Chondrocyte (in vitro differentiated cells): ENCODE measurements around the gene CCL11. TPM values are rescaled to one million over a fixed set of nuclear protein-coding genes. Genes with fewer than 3 reads are reported as not detected.

ENCODE experiments used
- DNase-seq: peaks from one replicate; pipeline ENCODE4 v3.0.0; 2021; ENCODE audit warnings: mixed read lengths, low spot score
- H3K27ac Mint-ChIP-seq: one replicate; pipeline ENCODE4 v1.8.0; 2021; ENCODE audit warnings: mild to moderate bottlenecking, moderate library complexity, mixed read lengths; ENCODE audit not compliant: unreplicated experiment
- H3K27me3 Mint-ChIP-seq: 2 replicates; pipeline ENCODE4 v1.8.0; 2021; ENCODE audit warnings: low read depth, mixed read lengths
- H3K36me3 Mint-ChIP-seq: 2 replicates; pipeline ENCODE4 v1.8.0; 2021; ENCODE audit warnings: low read depth, mixed read lengths
- H3K4me1 Mint-ChIP-seq: 2 replicates; pipeline ENCODE4 v1.8.0; 2021; ENCODE audit warnings: low read depth, mild to moderate bottlenecking, mixed read lengths
- H3K4me3 Mint-ChIP-seq: one replicate; pipeline ENCODE4 v1.8.0; 2021; ENCODE audit warnings: mild to moderate bottlenecking, moderate library complexity, mixed read lengths; ENCODE audit not compliant: unreplicated experiment
- H3K9me3 Mint-ChIP-seq: 2 replicates; pipeline ENCODE4 v1.8.0; 2021; ENCODE audit warnings: low read depth, mixed read lengths
- CTCF ChIP-seq: fragments of 200-600 bp; sonication (generic); IDR thresholded peaks from 2 replicates; pipeline ENCODE4 v1.5.0; 2021; ENCODE audit warnings: antibody characterized with exemption, mild to moderate bottlenecking, moderate library complexity
- total RNA-seq: library from RNA; stranded (reverse); gene quantifications from 3 replicates; pipeline ENCODE4 v1.2.1, GENCODE V29; 2021

CCL11 gene
- total RNA-seq, 1 donor from 2014 or later: not detected

DNA sequence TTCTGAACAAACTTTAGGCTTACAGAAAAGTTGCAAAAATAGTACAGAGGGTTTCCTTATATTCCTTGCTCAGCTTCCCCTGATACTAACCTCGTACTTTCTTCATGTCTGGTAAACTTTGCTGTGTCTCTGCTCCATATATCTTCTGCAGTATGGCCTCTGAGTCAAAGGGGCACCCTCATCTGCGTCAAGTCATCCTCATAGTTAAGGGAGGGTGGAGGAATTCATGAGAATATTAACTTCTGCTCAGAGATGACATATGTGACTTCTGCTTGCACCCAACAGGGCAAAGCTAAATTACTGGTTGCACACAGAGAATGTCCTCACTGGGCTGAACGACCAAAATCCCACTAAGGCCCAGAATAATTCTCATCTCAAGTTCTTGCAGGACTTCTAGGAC, 19.8 kb upstream of the CCL11 start:
- TF ChIP-seq CTCF: no peak
- no peaks in the 10 kb centered on the region for H3K4me1 Mint-ChIP-seq
- H3K36me3 Mint-ChIP-seq: no peaks in the 10 kb centered on the region
- H3K9me3 Mint-ChIP-seq: no peaks in the 10 kb centered on the region
- no peak for DNase-seq
- H3K4me3 Mint-ChIP-seq: no peak overlapping the region
- H3K27ac Mint-ChIP-seq: no peak overlapping the region
- H3K27me3 Mint-ChIP-seq: peaks cover 17% of the 10 kb centered on the region

- Mint-ChIP-seq H3K9me3 (no peaks in the 10 kb centered on the region), H3K27ac (no peak within 1 kb of the TSS), H3K36me3 (no peaks in the 10 kb centered on the region), H3K27me3 (peaks cover 26% of the 10 kb centered on the region), H3K4me1 (no peaks in the 10 kb centered on the region), H3K4me3 (no peak within 1 kb of the TSS)
- no peak for TF ChIP-seq CTCF
- no peak for DNase-seq
These were observed 15.6 kb upstream of the CCL11 start, which contains the start of gene CCL7 for GRCh38 chr17:34269969-34270368. CCL7 (plus strand) TSS chr17:34270221; CDS start chr17:34270291, 70 bp downstream.

DNA sequence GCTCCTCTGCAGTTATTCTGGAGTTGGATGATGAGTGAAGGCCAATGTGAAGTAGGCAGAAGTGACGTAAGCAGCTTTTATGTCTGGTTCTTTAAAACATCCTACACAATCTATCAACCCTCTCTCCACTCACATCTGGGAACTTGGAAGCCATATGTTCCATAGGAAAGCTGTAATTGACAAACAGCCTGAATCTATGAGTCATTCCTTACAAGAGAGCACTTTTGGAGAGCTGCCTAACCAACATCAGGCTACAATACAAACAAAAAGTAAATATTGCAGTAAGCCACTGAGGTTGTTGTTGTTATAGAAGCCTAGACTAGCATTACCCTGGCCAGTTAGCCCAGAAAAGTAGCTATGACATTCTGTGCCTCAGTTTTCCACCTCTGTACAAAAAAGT, 9.7 kb upstream of the CCL11 start:
- H3K27ac Mint-ChIP-seq: no peak overlapping the region
- peaks cover 3% of the 10 kb centered on the region for H3K36me3 Mint-ChIP-seq
- no peak for TF ChIP-seq CTCF
- H3K27me3 Mint-ChIP-seq: peaks cover 32% of the 10 kb centered on the region
- peaks cover 5% of the 10 kb centered on the region for H3K4me1 Mint-ChIP-seq
- peaks cover 5% of the 10 kb centered on the region for H3K9me3 Mint-ChIP-seq
- no peak overlapping the region for H3K4me3 Mint-ChIP-seq
- DNase-seq: no peak

GRCh38 chr17:34276826-34277225, 8.7 kb upstream of the CCL11 start:
- H3K27ac Mint-ChIP-seq: no peak overlapping the region

GRCh38 chr17:34283571-34283970, 2.0 kb upstream of the CCL11 start:
- Mint-ChIP-seq H3K27ac (no peak overlapping the region), H3K4me3 (no peak overlapping the region), H3K27me3 (peaks cover 23% of the 10 kb centered on the region), H3K4me1 (peaks cover 14% of the 10 kb centered on the region), H3K9me3 (no peaks in the 10 kb centered on the region), H3K36me3 (no peaks in the 10 kb centered on the region)
- DNase-seq: no peak
- TF ChIP-seq CTCF: no peak

More at GRCh38 chr17:34276826-34277225, 8.7 kb upstream of the CCL11 start:
- no peak for DNase-seq
- Mint-ChIP-seq H3K27me3 (peaks cover 32% of the 10 kb centered on the region), H3K36me3 (peaks cover 3% of the 10 kb centered on the region), H3K9me3 (peaks cover 5% of the 10 kb centered on the region), H3K4me3 (no peak overlapping the region), H3K4me1 (peaks cover 5% of the 10 kb centered on the region)
- TF ChIP-seq CTCF: no peak
